Measurements from ENCODE around the gene CSKMT. TPM values are rescaled to one million over a fixed set of nuclear protein-coding genes. Genes with fewer than 3 reads are reported as not detected.
"Not testable (repeated sequence)": the region's sequence is repeated elsewhere in the genome, so short reads cannot be mapped to it uniquely, and the experiment has no call there.

Gene CSKMT
- total and polyA plus RNA-seq, 8 donors, result 3.5 to 25.5 (median 7.6) TPM; not detected in 1

- 77 to 85% (median 81%) methylated on average over 3 to 6 of the region's 6 CpGs for WGBS, 5 donors
- DNase-seq, result no peak
These were observed 17.5 kb upstream of the CSKMT start for GRCh38 chr11:62647609-62648005.

GRCh38 chr11:62648185-62648966 lies 16.7 kb upstream of the CSKMT start:
- peaks cover 31 to 46% (median 41%) of the 10 kb centered on the region in 4 donors for H3K36me3 ChIP-seq
- peaks cover 34 to 61% (median 52%) of the 10 kb centered on the region in 4 donors for H3K4me1 ChIP-seq
- no peaks in the 10 kb centered on the region for H3K27me3 ChIP-seq
- no peak for TF ChIP-seq EP300 (IDR thresholded peaks at IDR 0.05)
- no peak for TF ChIP-seq POLR2AphosphoS5 (IDR thresholded peaks at IDR 0.05)
- no peak for TF ChIP-seq CTCF (IDR thresholded peaks at IDR 0.05)
- DNase-seq, result no peak
- intact Hi-C loops (cut with DNase I; ENCODE audit: low total_unique reads), result no loop called here
- no peak overlapping the region for H3K27ac ChIP-seq
- H3K4me3 ChIP-seq, result no peak overlapping the region
- H3K9me3 ChIP-seq, result no peaks in the 10 kb centered on the region
- WGBS, 5 donors, result 89 to 95% (median 95%) methylated on average over 20 to 24 of the region's 24 CpGs

More at GRCh38 chr11:62647609-62648005, 17.5 kb upstream of the CSKMT start:
- Histone ChIP-seq H3K4me1 (peaks cover 34 to 63% (median 50%) of the 10 kb centered on the region in 4 donors), H3K9me3 (no peaks in the 10 kb centered on the region), H3K27me3 (no peaks in the 10 kb centered on the region), H3K4me3 (no peak overlapping the region), H3K36me3 (peaks cover 39 to 54% (median 48%) of the 10 kb centered on the region in 4 donors), H3K27ac (no peak overlapping the region)
- TF ChIP-seq POLR2A (IDR thresholded peaks at IDR 0.05), result no peak
- TF ChIP-seq EP300 (IDR thresholded peaks at IDR 0.05), result no peak
- TF ChIP-seq CTCF (IDR thresholded peaks at IDR 0.05), result no peak
- TF ChIP-seq POLR2AphosphoS5 (IDR thresholded peaks at IDR 0.05), result no peak
- intact Hi-C loops (cut with DNase I; ENCODE audit: low total_unique reads), result no loop called here

GRCh38 chr11:62648967-62649364 lies 16.1 kb upstream of the CSKMT start:
- H3K4me1 ChIP-seq, result peaks cover 34 to 59% (median 52%) of the 10 kb centered on the region in 4 donors
- H3K27ac ChIP-seq, result no peak overlapping the region
- DNase-seq, result no peak
- TF ChIP-seq EP300 (IDR thresholded peaks at IDR 0.05), result no peak
- no peak for TF ChIP-seq POLR2AphosphoS5 (IDR thresholded peaks at IDR 0.05)
- TF ChIP-seq CTCF (IDR thresholded peaks at IDR 0.05), result no peak
- no peak for TF ChIP-seq POLR2A (IDR thresholded peaks at IDR 0.05)
- no peaks in the 10 kb centered on the region for H3K9me3 ChIP-seq
- 87 to 91% (median 90%) methylated on average over 9 to 11 of the region's 11 CpGs for WGBS, 5 donors
- H3K27me3 ChIP-seq, result no peaks in the 10 kb centered on the region
- no peak overlapping the region for H3K4me3 ChIP-seq
- intact Hi-C loops (cut with DNase I; ENCODE audit: low total_unique reads), result no loop called here
- peaks cover 26 to 40% (median 35%) of the 10 kb centered on the region in 4 donors for H3K36me3 ChIP-seq

- 83 to 91% (median 90%) methylated on average over 9 to 11 of the region's 11 CpGs for WGBS, 5 donors
- no peak overlapping the region for H3K27ac ChIP-seq
- H3K36me3 ChIP-seq, result peaks cover 21 to 35% (median 30%) of the 10 kb centered on the region in 4 donors
- no peaks in the 10 kb centered on the region for H3K27me3 ChIP-seq
- no peak overlapping the region for H3K4me3 ChIP-seq
- intact Hi-C loops (cut with DNase I; ENCODE audit: low total_unique reads), result no loop called here
- DNase-seq, result no peak
- peaks cover 34 to 55% (median 49%) of the 10 kb centered on the region in 4 donors for H3K4me1 ChIP-seq
- no peak for TF ChIP-seq POLR2AphosphoS5 (IDR thresholded peaks at IDR 0.05)
- TF ChIP-seq CTCF (IDR thresholded peaks at IDR 0.05), result no peak
- TF ChIP-seq EP300 (IDR thresholded peaks at IDR 0.05), result no peak
- TF ChIP-seq POLR2A (IDR thresholded peaks at IDR 0.05), result no peak
- no peaks in the 10 kb centered on the region for H3K9me3 ChIP-seq
These were observed 15.6 kb upstream of the CSKMT start for GRCh38 chr11:62649486-62649885.

- H3K36me3 ChIP-seq, result peaks cover 21 to 31% (median 28%) of the 10 kb centered on the region in 4 donors
- DNase-seq; H3K27ac ChIP-seq; H3K27me3 ChIP-seq; H3K4me3 ChIP-seq; H3K9me3 ChIP-seq; intact Hi-C loops (cut with DNase I; ENCODE audit: low total_unique reads): not testable (repeated sequence)
- WGBS, 5 donors, result 90 to 92% (median 90%) methylated on average over 12 of the region's 12 CpGs
- H3K4me1 ChIP-seq, result peaks cover 27 to 50% (median 41%) of the 10 kb centered on the region in 4 donors
These were observed 14.8 kb upstream of the CSKMT start for GRCh38 chr11:62650283-62650682.
